Measurements from ENCODE around the gene KAZN.

KAZN gene

GRCh38 chr1:14926229-14926628 is 327.7 kb downstream of the KAZN start:
- DNase-seq = no peak
- H3K27ac ChIP-seq (ENCODE audit: low read length) = no peak overlapping the region
- no peaks in the 10 kb centered on the region for H4K20me1 ChIP-seq (ENCODE audit: insufficient read depth, low read length)
- H3K79me2 ChIP-seq (ENCODE audit: low read length) = 0 out of 2 replicates have a peak, but pooled peaks cover 3% of the 10 kb centered on the region
- H3K4me2 ChIP-seq (ENCODE audit: low read depth, low read length) = no peak overlapping the region
- no peaks in the 10 kb centered on the region for H3K36me3 ChIP-seq (replicated peaks; ENCODE audit: insufficient read depth, low read length)
- H3K9me2 ChIP-seq (replicated peaks; ENCODE audit: insufficient read depth, low read length) = no peaks in the 10 kb centered on the region
- no peaks in the 10 kb centered on the region for H3K4me1 ChIP-seq (ENCODE audit: low read length)
- H3K27me3 ChIP-seq (replicated peaks; ENCODE audit: insufficient read depth, low read length) = no peaks in the 10 kb centered on the region; the same call in 1 of the 2 replicates
- no peak overlapping the region for H2AFZ ChIP-seq (ENCODE audit: low read length)
- TF ChIP-seq CTCF (IDR thresholded peaks at IDR 0.05; ENCODE audit: low read length) = no peak
- TF ChIP-seq EZH2phosphoT487 (IDR thresholded peaks at IDR 0.05; ENCODE audit: low read length) = no peak
- TF ChIP-seq EZH2 (optimal IDR thresholded peaks at IDR 0.05; ENCODE audit: low read depth, low read length) = no peak
- no peak overlapping the region for H3K4me3 ChIP-seq (ENCODE audit: low read length)
- no peaks in the 10 kb centered on the region for H3F3A ChIP-seq (ENCODE audit: insufficient read depth, low read length)
- H3K9ac ChIP-seq (ENCODE audit: low read length) = no peak overlapping the region
- no peaks in the 10 kb centered on the region for H3K9me3 ChIP-seq (replicated peaks; ENCODE audit: insufficient read depth, low read length)

- Histone ChIP-seq H3K36me3 (replicated peaks; ENCODE audit: insufficient read depth, low read length) (no peaks in the 10 kb centered on the region), H3K9ac (ENCODE audit: low read length) (no peak overlapping the region), H3K4me2 (ENCODE audit: low read depth, low read length) (no peak overlapping the region), H3K27me3 (replicated peaks; ENCODE audit: insufficient read depth, low read length) (no peaks in the 10 kb centered on the region; the same call in 1 of the 2 replicates), H3K4me1 (ENCODE audit: low read length) (no peaks in the 10 kb centered on the region), H4K20me1 (ENCODE audit: insufficient read depth, low read length) (no peaks in the 10 kb centered on the region), H3K27ac (ENCODE audit: low read length) (no peak overlapping the region), H3K9me2 (replicated peaks; ENCODE audit: insufficient read depth, low read length) (no peaks in the 10 kb centered on the region), H3K79me2 (ENCODE audit: low read length) (0 out of 2 replicates have a peak, but pooled peaks cover 3% of the 10 kb centered on the region), H2AFZ (ENCODE audit: low read length) (no peak overlapping the region), H3K4me3 (ENCODE audit: low read length) (no peak overlapping the region), H3F3A (ENCODE audit: insufficient read depth, low read length) (no peaks in the 10 kb centered on the region), H3K9me3 (replicated peaks; ENCODE audit: insufficient read depth, low read length) (no peaks in the 10 kb centered on the region)
- no peak for DNase-seq
- TF ChIP-seq EZH2phosphoT487 (IDR thresholded peaks at IDR 0.05; ENCODE audit: low read length) = no peak
- no peak for TF ChIP-seq CTCF (IDR thresholded peaks at IDR 0.05; ENCODE audit: low read length)
Observed at GRCh38 chr1:14926818-14927575, 328.5 kb downstream of the KAZN start.

GRCh38 chr1:14928412-14928811 is 329.9 kb downstream of the KAZN start:
- Histone ChIP-seq H3K9ac (ENCODE audit: low read length) (no peak overlapping the region), H3K9me2 (replicated peaks; ENCODE audit: insufficient read depth, low read length) (no peaks in the 10 kb centered on the region), H2AFZ (ENCODE audit: low read length) (no peak overlapping the region), H3K4me3 (ENCODE audit: low read length) (no peak overlapping the region), H3K4me2 (ENCODE audit: low read depth, low read length) (no peak overlapping the region), H4K20me1 (ENCODE audit: insufficient read depth, low read length) (no peaks in the 10 kb centered on the region), H3K79me2 (ENCODE audit: low read length) (0 out of 2 replicates have a peak, but pooled peaks cover 3% of the 10 kb centered on the region), H3K4me1 (ENCODE audit: low read length) (no peaks in the 10 kb centered on the region), H3F3A (ENCODE audit: insufficient read depth, low read length) (no peaks in the 10 kb centered on the region), H3K36me3 (replicated peaks; ENCODE audit: insufficient read depth, low read length) (no peaks in the 10 kb centered on the region), H3K27ac (ENCODE audit: low read length) (no peak overlapping the region), H3K27me3 (replicated peaks; ENCODE audit: insufficient read depth, low read length) (no peaks in the 10 kb centered on the region; the same call in 1 of the 2 replicates), H3K9me3 (replicated peaks; ENCODE audit: insufficient read depth, low read length) (no peaks in the 10 kb centered on the region)
- TF ChIP-seq CTCF (IDR thresholded peaks at IDR 0.05; ENCODE audit: low read length) = no peak
- TF ChIP-seq EZH2phosphoT487 (IDR thresholded peaks at IDR 0.05; ENCODE audit: low read length) = no peak
- TF ChIP-seq EZH2 (optimal IDR thresholded peaks at IDR 0.05; ENCODE audit: low read depth, low read length) = no peak
- no peak for DNase-seq

Measured in MM.1S (cell line).